Stomach (tissue), 9 donors: ENCODE results near the gene ST6GAL2. TPM values are rescaled to one million over a fixed set of nuclear protein-coding genes. Genes with fewer than 3 reads are reported as not detected.

Source experiments
- DNase-seq, 2 donors: peaks; one replicate each; pipeline versions ENCODE4 v3.0.0 to v3.0.0-alpha.2; 2013 to 2019
- H3K27ac ChIP-seq, 5 donors: fragments of 200-600 bp in 4 of 5; sonication (generic) in 4 of 5; one replicate each; pipeline ENCODE4 v1.5.1; 2013 to 2019; ENCODE audit warnings: mild to moderate bottlenecking in 1 of 5, moderate library complexity in 1 of 5
- H3K27me3 ChIP-seq, 3 donors: fragments of 200-600 bp; sonication (generic); one replicate each; pipeline ENCODE4 v1.5.1; 2017 to 2019; ENCODE audit warnings: mixed run types in 1 of 3
- H3K36me3 ChIP-seq, 4 donors: fragments of 200-600 bp; sonication (generic); 1 replicate in 3 of 4; 2 replicates in 1 of 4; pipeline ENCODE4 v1.5.1; 2016 to 2019
- H3K4me1 ChIP-seq, 4 donors: fragments of 200-600 bp; sonication (generic); one replicate each; pipeline ENCODE4 v1.5.1; 2016 to 2019
- H3K4me3 ChIP-seq, 4 donors: fragments of 200-600 bp; sonication (generic) in 3 of 4; one replicate each; pipeline ENCODE4 v1.5.1; 2016 to 2019; ENCODE audit warnings: mild to moderate bottlenecking in 1 of 4
- H3K9me3 ChIP-seq, 4 donors: fragments of 200-600 bp; sonication (generic); one replicate each; pipeline ENCODE4 v1.5.1; 2016 to 2019
- EP300 ChIP-seq: sonication (generic); formaldehyde crosslinking; IDR thresholded peaks from one replicate; pipeline ENCODE4 v1.6.1; 2017; ENCODE audit warnings: antibody characterized with exemption
- POLR2A ChIP-seq, 4 donors: fragments of 450-650 bp; IDR thresholded peaks; one replicate each; pipeline ENCODE4 v1.6.1; 2016; ENCODE audit warnings: antibody characterized with exemption in 4 of 4, control low read depth in 2 of 4, mild to moderate bottlenecking in 1 of 4, moderate library complexity in 1 of 4
- POLR2AphosphoS5 ChIP-seq, 3 donors: sonication (generic); formaldehyde crosslinking; IDR thresholded peaks; one replicate each; pipeline ENCODE4 v1.6.1; 2016; ENCODE audit warnings: antibody characterized with exemption in 3 of 3
- WGBS, 5 donors: extraction: QIAGEN DNeasy Blood & Tissue Kit in 3 of 5; methylation state at CpG; one replicate each; pipeline versions ENCODE4 v1.1.5 to v1.1.7; 2013 to 2018; 5-methylcytosine and 5-hydroxymethylcytosine counted together
- intact Hi-C: fragments of 100-400 bp; cut with DNase I; formaldehyde crosslinking; loops from one replicate; pipeline ENCODE4 v1.15.1; 2023; ENCODE audit warnings: low total_unique reads
- polyA plus RNA-seq, 3 donors: library from polyadenylated mRNA; stranded (reverse); fragments of 200-250 nt; gene quantifications; one replicate each; pipeline ENCODE4 v1.2.3, GENCODE V29; 2013
- total RNA-seq, 5 donors: library from RNA; depleted of rRNA; stranded (reverse); fragments of >200 nt; gene quantifications; one replicate each; pipeline versions ENCODE4 v1.1.0 to v1.2.3, GENCODE V29; 2014 to 2016
- TF ChIP-seq, protein P1 (sequence below), 7 experiments: fragments of 450-650 bp in 4 of 7; fragments of 200-600 bp in 3 of 7; sonication (generic) in 3 of 7; IDR thresholded peaks; one replicate each; pipeline ENCODE4 v1.5.1; 2016 to 2019; ENCODE audit warnings: antibody characterized with exemption in 7 of 7, control low read depth in 2 of 7, mild to moderate bottlenecking in 1 of 7
- donor health status: healthy with polysubstance abuse.
- donor health status: Bipolar disorder and iron deficiency.
- donor health status: healthy.

Gene ST6GAL2
- total and polyA plus RNA-seq, 8 donors = 0.12 to 9.0 (median 0.63) TPM; not detected in 2

DNA sequence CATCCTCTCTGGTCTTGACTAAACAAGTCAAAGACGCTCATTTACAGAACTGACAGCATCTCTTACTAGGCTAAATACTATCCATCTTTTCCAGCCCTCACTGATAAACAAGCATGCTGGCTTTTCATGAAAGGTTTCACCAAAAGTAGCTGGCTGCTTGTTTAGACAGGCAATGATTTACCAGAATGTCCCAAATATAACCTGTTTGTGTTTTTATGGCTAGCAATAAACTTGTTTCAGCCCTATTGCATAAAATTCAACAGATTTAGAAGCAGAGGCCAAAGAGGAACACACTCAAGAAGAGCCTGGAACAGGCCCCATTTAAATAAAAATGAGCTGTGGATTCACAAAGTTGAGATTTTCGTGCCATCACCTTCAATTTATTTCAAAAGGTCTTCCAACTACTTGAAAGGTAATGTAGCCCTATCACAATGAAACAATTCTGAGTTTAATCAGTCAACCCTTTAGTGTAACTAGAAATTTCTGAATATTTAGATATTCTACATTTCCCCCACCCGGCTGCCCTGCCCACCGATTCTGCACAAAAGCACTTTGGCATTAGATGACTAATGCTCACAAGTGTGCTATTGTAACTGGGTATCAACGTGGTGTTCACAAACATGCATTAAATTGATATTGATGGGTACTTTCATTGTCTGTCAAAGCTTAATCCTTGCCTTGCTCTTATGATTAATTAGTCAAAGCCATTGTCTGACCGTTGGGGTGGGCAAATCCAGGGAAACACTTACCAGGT lies 54.0 kb downstream of the ST6GAL2 start:
- intact Hi-C loops = no loop called here
- WGBS, 5 donors = 51 to 78% (median 71%) methylated on average over 6 of the region's 6 CpGs
- TF ChIP-seq EP300 (no peak), POLR2A (IDR thresholded peaks at IDR 0.05) (no peak), POLR2AphosphoS5 (IDR thresholded peaks at IDR 0.05) (no peak)
- TF ChIP-seq, protein P1, sequence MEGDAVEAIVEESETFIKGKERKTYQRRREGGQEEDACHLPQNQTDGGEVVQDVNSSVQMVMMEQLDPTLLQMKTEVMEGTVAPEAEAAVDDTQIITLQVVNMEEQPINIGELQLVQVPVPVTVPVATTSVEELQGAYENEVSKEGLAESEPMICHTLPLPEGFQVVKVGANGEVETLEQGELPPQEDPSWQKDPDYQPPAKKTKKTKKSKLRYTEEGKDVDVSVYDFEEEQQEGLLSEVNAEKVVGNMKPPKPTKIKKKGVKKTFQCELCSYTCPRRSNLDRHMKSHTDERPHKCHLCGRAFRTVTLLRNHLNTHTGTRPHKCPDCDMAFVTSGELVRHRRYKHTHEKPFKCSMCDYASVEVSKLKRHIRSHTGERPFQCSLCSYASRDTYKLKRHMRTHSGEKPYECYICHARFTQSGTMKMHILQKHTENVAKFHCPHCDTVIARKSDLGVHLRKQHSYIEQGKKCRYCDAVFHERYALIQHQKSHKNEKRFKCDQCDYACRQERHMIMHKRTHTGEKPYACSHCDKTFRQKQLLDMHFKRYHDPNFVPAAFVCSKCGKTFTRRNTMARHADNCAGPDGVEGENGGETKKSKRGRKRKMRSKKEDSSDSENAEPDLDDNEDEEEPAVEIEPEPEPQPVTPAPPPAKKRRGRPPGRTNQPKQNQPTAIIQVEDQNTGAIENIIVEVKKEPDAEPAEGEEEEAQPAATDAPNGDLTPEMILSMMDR (IDR thresholded peaks at IDR 0.05) = no peak

DNA sequence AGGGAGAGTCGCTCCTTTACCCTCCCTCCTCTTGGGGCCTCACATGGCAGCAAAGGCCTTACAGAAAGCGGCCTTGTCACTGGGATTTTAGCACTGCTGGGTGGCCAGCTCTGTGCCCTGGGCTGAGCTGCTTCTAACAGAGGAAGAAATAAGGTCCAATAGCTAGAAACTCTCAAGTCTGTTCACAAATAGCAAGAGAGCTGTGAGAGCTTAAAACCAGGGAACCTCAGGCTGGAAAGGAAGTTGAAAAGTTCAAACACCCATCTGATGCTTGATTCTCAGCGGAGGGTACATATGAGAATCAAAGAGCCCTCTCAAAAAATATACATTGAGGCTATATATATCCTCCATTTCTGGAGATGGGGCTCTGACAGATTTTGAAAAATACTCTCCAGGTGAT lies 54.7 kb downstream of the ST6GAL2 start:
- WGBS, 5 donors = 78 to 87% (median 85%) methylated on average over 3 of the region's 3 CpGs
- no peak overlapping the region for H3K27ac ChIP-seq
- H3K4me3 ChIP-seq = no peak overlapping the region
- DNase-seq = no peak
- H3K9me3 ChIP-seq = no peaks in the 10 kb centered on the region
- TF ChIP-seq POLR2AphosphoS5 (IDR thresholded peaks at IDR 0.05) (no peak), EP300 (no peak), POLR2A (IDR thresholded peaks at IDR 0.05) (no peak)
- TF ChIP-seq, protein P1 (IDR thresholded peaks at IDR 0.05) = no peak
- H3K27me3 ChIP-seq = no peaks in the 10 kb centered on the region
- intact Hi-C loops = no loop called here
- no peaks in the 10 kb centered on the region for H3K36me3 ChIP-seq
- no peaks in the 10 kb centered on the region for H3K4me1 ChIP-seq

More for the DNA sequence above, 54.0 kb downstream of the ST6GAL2 start:
- Histone ChIP-seq H3K27ac (no peak overlapping the region), H3K9me3 (no peaks in the 10 kb centered on the region), H3K27me3 (no peaks in the 10 kb centered on the region), H3K4me1 (no peaks in the 10 kb centered on the region), H3K4me3 (no peak overlapping the region), H3K36me3 (no peaks in the 10 kb centered on the region)
- no peak for DNase-seq

DNA sequence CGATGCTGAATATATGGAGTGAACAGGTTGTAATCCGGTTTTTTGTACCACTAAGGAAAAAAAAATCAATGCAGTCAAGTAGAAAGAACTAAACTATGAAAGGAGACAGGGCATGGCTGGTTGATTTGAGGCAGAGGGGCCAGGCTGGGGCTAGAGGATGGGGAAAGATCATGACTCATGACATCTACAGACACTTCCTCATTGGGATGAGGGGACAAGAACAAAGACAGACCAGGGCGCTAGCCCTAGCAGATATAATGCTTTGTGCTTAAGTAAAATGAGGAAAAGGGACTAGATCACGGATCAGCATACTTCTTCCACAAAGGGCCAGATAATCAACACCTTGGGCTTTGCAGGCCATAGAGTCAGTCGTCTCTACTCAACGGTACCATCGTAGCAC lies 55.8 kb downstream of the ST6GAL2 start:
- intact Hi-C loops = no loop called here
- Histone ChIP-seq H3K27me3 (no peaks in the 10 kb centered on the region), H3K4me1 (no peaks in the 10 kb centered on the region), H3K27ac (no peak overlapping the region), H3K4me3 (no peak overlapping the region), H3K36me3 (no peaks in the 10 kb centered on the region), H3K9me3 (peaks cover 0 to under 1% (median 0%) of the 10 kb centered on the region in 4 donors)
- 91 to 97% (median 96%) methylated on average over 7 of the region's 7 CpGs for WGBS, 5 donors
- no peak for DNase-seq
- no peak for TF ChIP-seq POLR2AphosphoS5 (IDR thresholded peaks at IDR 0.05)
- no peak for TF ChIP-seq POLR2A (IDR thresholded peaks at IDR 0.05)
- TF ChIP-seq, protein P1 (IDR thresholded peaks at IDR 0.05) = no peak
- TF ChIP-seq EP300 = no peak

DNA sequence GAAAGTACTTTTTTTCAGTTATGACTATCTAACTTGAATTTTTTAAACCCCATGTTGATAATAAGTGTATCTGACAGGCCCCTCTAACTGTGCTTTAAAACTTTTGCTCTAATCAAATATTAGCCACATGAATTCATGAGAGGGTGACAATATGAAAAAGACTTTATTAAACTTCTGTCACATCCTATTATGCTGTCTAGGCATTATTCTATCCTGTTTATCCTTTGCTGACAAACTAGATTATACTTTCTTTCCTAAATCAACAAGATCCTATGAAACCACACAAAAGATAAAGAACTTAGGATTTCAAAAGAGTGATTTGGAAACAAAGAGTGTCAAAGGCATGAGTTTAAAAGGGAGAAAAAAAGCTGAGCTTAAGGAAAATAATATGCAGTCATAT lies 57.8 kb downstream of the ST6GAL2 start:
- Histone ChIP-seq H3K4me1 (no peaks in the 10 kb centered on the region), H3K9me3 (peaks cover 0 to 6% (median 0%) of the 10 kb centered on the region in 4 donors), H3K27me3 (no peaks in the 10 kb centered on the region), H3K27ac (no peak overlapping the region), H3K4me3 (no peak overlapping the region), H3K36me3 (no peaks in the 10 kb centered on the region)
- DNase-seq = no peak
- intact Hi-C loops = no loop called here
- TF ChIP-seq, protein P1 (IDR thresholded peaks at IDR 0.05) = no peak
- TF ChIP-seq EP300 (no peak), POLR2AphosphoS5 (IDR thresholded peaks at IDR 0.05) (no peak)
